Adrenal gland (tissue), 12 donors: Measurements from ENCODE around the gene TMEM115. TPM values are rescaled to one million over a fixed set of nuclear protein-coding genes. Genes with fewer than 3 reads are reported as not detected.

Source experiments
- DNase-seq, 7 donors: peaks; one replicate each; pipeline ENCODE4 v3.0.0-alpha.2; 2019 to 2020
- H3K27ac ChIP-seq, 5 donors: fragments of 200-600 bp; sonication (generic) in 4 of 5; 1 replicate in 3 of 5; 2 replicates in 2 of 5; pipeline versions ENCODE4 v1.5.1 to v1.8.0; 2016 to 2020; ENCODE audit warnings: mild to moderate bottlenecking in 1 of 5
- H3K27me3 ChIP-seq: fragments of 200-600 bp; 2 replicates; pipeline ENCODE4 v1.8.0; 2021
- H3K36me3 ChIP-seq, 2 donors: fragments of 200-600 bp; replicated peaks in 1 of 2; 1 replicate in 1 of 2; 2 replicates in 1 of 2; pipeline versions ENCODE4 v1.5.1 to v1.8.0; 2018 to 2022
- H3K4me1 ChIP-seq, 2 donors: fragments of 200-600 bp; replicated peaks in 1 of 2; 1 replicate in 1 of 2; 2 replicates in 1 of 2; pipeline versions ENCODE4 v1.5.1 to v1.8.0; 2018 to 2021
- H3K4me3 ChIP-seq, 4 donors: fragments of 200-600 bp; sonication (generic) in 3 of 4; one replicate each; pipeline ENCODE4 v1.5.1; 2016 to 2018
- H3K9me3 ChIP-seq, 3 donors: fragments of 200-600 bp; sonication (generic) in 1 of 3; replicated peaks in 1 of 3; 1 replicate in 2 of 3; 2 replicates in 1 of 3; pipeline versions ENCODE4 v1.5.1 to v1.8.0; 2016 to 2021
- POLR2A ChIP-seq, 2 donors: fragments of 450-650 bp; IDR thresholded peaks; one replicate each; pipeline ENCODE4 v1.6.1; 2017; ENCODE audit warnings: antibody characterized with exemption in 2 of 2, mild to moderate bottlenecking in 2 of 2, moderate library complexity in 1 of 2
- WGBS, 4 donors: extraction: QIAGEN DNeasy Blood & Tissue Kit in 2 of 4; methylation state at CpG; one replicate each; pipeline versions ENCODE4 v1.1.5 to v1.1.7; 2013 to 2017; 5-methylcytosine and 5-hydroxymethylcytosine counted together
- intact Hi-C, 2 donors: fragments of 100-400 bp; cut with DNase I; formaldehyde crosslinking; loops; one replicate each; pipeline versions ENCODE4 v1.14.1 to v1.15.0; 2022 to 2023
- polyA plus RNA-seq, 3 donors: library from polyadenylated mRNA; stranded (reverse); fragments of 200-250 nt in 2 of 3; fragments of 350-450 nt in 1 of 3; fragmentation: Illumina TruSeq in 1 of 3; extraction: RNeasy Lipid Tissue Mini Kit (QIAGEN cat#74804) in 1 of 3; gene quantifications; one replicate each; pipeline ENCODE4 v1.2.3, GENCODE V29; 2013 to 2014
- total RNA-seq, 9 donors: library from RNA; depleted of rRNA in 4 of 9; stranded (reverse); fragments of >200 nt in 4 of 9; fragments of 120-200 nt in 1 of 9; fragmentation: NEBNext Ultra II Directional in 1 of 9; extraction: Animal tissue kit (Norgen Biotek cat#: 25700) in 1 of 9; gene quantifications; one replicate each; pipeline versions ENCODE4 v1.1.0 to v1.2.4, GENCODE V29; 2013 to 2023
- TF ChIP-seq, protein P1 (sequence below), 6 experiments: fragments of 450-650 bp in 4 of 6; fragments of 200-600 bp in 2 of 6; sonication (generic) in 1 of 6; IDR thresholded peaks; 1 replicate in 5 of 6; 2 replicates in 1 of 6; pipeline versions ENCODE4 v1.5.1 to v1.8.0; 2016 to 2021; ENCODE audit warnings: antibody characterized with exemption in 6 of 6, mild to moderate bottlenecking in 2 of 6, moderate library complexity in 1 of 6
- donor health status: healthy with polysubstance abuse.
- donor health status: Bipolar disorder and iron deficiency.
- donor health status: DM: yes; HTN: yes; CAD: no.
- donor health status: DM: no; HTN: no; CAD: no.
- donor health status: DM: no; HTN: no; CAD: no.
- donor health status: DM: yes; HTN: yes; CAD: no.

The TMEM115 gene
- total and polyA plus RNA-seq, 12 donors, result 23.6 to 88.5 (median 59.7) TPM

- Histone ChIP-seq H3K4me3 (peak overlapping the region in 2 of 4 donors; percentile 63 to 83), H3K27me3 (no peaks in the 10 kb centered on the region), H3K27ac (peak overlapping the region in 1 of 5 donors; percentile 11), H3K4me1 (peaks cover 16 to 43% of the 10 kb centered on the region in 2 donors), H3K36me3 (peaks cover 0 to 42% of the 10 kb centered on the region in 2 donors), H3K9me3 (no peaks in the 10 kb centered on the region)
- 59 to 75% (median 70%) methylated on average over 4 of the region's 4 CpGs for WGBS, 4 donors
- intact Hi-C loops, result no loop called here
- TF ChIP-seq, protein P1, sequence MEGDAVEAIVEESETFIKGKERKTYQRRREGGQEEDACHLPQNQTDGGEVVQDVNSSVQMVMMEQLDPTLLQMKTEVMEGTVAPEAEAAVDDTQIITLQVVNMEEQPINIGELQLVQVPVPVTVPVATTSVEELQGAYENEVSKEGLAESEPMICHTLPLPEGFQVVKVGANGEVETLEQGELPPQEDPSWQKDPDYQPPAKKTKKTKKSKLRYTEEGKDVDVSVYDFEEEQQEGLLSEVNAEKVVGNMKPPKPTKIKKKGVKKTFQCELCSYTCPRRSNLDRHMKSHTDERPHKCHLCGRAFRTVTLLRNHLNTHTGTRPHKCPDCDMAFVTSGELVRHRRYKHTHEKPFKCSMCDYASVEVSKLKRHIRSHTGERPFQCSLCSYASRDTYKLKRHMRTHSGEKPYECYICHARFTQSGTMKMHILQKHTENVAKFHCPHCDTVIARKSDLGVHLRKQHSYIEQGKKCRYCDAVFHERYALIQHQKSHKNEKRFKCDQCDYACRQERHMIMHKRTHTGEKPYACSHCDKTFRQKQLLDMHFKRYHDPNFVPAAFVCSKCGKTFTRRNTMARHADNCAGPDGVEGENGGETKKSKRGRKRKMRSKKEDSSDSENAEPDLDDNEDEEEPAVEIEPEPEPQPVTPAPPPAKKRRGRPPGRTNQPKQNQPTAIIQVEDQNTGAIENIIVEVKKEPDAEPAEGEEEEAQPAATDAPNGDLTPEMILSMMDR (IDR thresholded peaks at IDR 0.05), result no peak
- no peak for TF ChIP-seq POLR2A (IDR thresholded peaks at IDR 0.05)
- DNase-seq, result peak in 1 of 7 donors; percentile 56
Measured at GRCh38 chr3:50327129-50327528, 32.2 kb downstream of the TMEM115 start.

DNA sequence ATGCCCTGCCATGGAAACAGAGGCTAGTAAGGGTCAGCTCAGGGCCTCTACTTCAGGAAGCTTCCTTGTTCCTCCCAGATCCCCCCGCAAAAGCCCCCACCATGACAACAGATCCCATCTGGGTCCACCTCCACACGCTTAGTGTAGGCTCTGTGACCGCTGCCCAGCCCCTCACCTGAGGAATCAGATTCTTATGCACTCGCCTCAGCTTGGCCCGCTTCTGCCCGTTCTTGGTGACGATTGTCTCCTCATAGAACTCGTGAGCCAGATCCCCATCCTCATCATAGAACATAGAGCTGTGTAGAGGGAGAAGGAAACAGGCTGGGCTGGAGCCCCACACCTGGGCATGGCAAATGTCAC, 33.2 kb downstream of the TMEM115 start:
- H3K36me3 ChIP-seq, result peaks cover 0 to 33% of the 10 kb centered on the region in 2 donors
- intact Hi-C loops, result no loop called here

GRCh38 chr3:50325497-50326181, 33.7 kb downstream of the TMEM115 start:
- H3K27ac ChIP-seq, result peak overlapping the region in 1 of 5 donors; percentile 98
- WGBS, 4 donors, result 73 to 82% (median 78%) methylated on average over 11 of the region's 11 CpGs

More for the DNA sequence above, 33.2 kb downstream of the TMEM115 start:
- Histone ChIP-seq H3K4me1 (peaks cover 20 to 48% of the 10 kb centered on the region in 2 donors), H3K27ac (no peak overlapping the region), H3K27me3 (no peaks in the 10 kb centered on the region), H3K4me3 (no peak overlapping the region), H3K9me3 (no peaks in the 10 kb centered on the region)
- TF ChIP-seq, protein P1 (IDR thresholded peaks at IDR 0.05), result no peak
- no peak for TF ChIP-seq POLR2A (IDR thresholded peaks at IDR 0.05)
- no peak for DNase-seq
- 84 to 90% (median 85%) methylated on average over 8 of the region's 8 CpGs for WGBS, 4 donors

GRCh38 chr3:50325113-50325480, 34.2 kb downstream of the TMEM115 start:
- intact Hi-C loops, result no loop called here
- H3K4me1 ChIP-seq, result peaks cover 26 to 54% of the 10 kb centered on the region in 2 donors
- peak overlapping the region in 1 of 5 donors; percentile 98 for H3K27ac ChIP-seq
- H3K4me3 ChIP-seq, result no peak overlapping the region
- TF ChIP-seq, protein P1 (IDR thresholded peaks at IDR 0.05), result no peak
- no peak for TF ChIP-seq POLR2A (IDR thresholded peaks at IDR 0.05)
- no peaks in the 10 kb centered on the region for H3K9me3 ChIP-seq
- 63 to 83% (median 70%) methylated on average over 2 of the region's 2 CpGs for WGBS, 4 donors
- no peaks in the 10 kb centered on the region for H3K27me3 ChIP-seq
- DNase-seq, result no peak
- peaks cover 0 to 22% of the 10 kb centered on the region in 2 donors for H3K36me3 ChIP-seq

More at GRCh38 chr3:50325497-50326181, 33.7 kb downstream of the TMEM115 start:
- Histone ChIP-seq H3K4me3 (no peak overlapping the region), H3K27me3 (no peaks in the 10 kb centered on the region), H3K9me3 (no peaks in the 10 kb centered on the region), H3K36me3 (peaks cover 0 to 27% of the 10 kb centered on the region in 2 donors), H3K4me1 (peaks cover 21 to 48% of the 10 kb centered on the region in 2 donors)
- no peak for DNase-seq
- intact Hi-C loops, result no loop called here
- TF ChIP-seq POLR2A (IDR thresholded peaks at IDR 0.05), result no peak
- TF ChIP-seq, protein P1 (IDR thresholded peaks at IDR 0.05), result no peak
